HG02610 (cell line): ENCODE results near the gene ZBTB44.
"Not testable (repeated sequence)": the region's sequence is repeated elsewhere in the genome, so short reads cannot be mapped to it uniquely, and the experiment has no call there.

Source experiments
- ATAC-seq: cut with Tn5 transposase; IDR thresholded peaks from one replicate; pipeline ENCODE4 v1.9.1; 2021; ENCODE audit warnings: mild to moderate bottlenecking, moderate library complexity; ENCODE audit not compliant: unreplicated experiment

The ZBTB44 gene

GRCh38 chr11:130201026-130201425 is 113.7 kb downstream of the ZBTB44 start:
- ATAC-seq, result no peak

GRCh38 chr11:130199792-130200191 is 114.9 kb downstream of the ZBTB44 start:
- ATAC-seq, result no peak

GRCh38 chr11:130198964-130199363 is 115.8 kb downstream of the ZBTB44 start:
- no peak for ATAC-seq

DNA sequence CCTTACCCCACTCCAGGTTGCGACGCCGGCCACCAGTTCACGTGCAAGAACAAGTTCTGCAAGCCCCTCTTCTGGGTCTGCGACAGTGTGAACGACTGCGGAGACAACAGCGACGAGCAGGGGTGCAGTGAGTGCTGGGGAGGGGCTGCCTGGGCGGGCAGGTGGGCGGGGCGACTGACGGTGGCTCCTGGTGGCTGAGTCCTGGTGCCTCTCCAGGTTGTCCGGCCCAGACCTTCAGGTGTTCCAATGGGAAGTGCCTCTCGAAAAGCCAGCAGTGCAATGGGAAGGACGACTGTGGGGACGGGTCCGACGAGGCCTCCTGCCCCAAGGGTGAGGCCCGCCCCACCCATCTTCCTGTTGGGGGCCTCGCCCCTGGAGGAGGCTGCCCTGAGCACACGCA is 116.4 kb downstream of the ZBTB44 start:
- no peak for ATAC-seq

GRCh38 chr11:130197386-130198035 is 117.2 kb downstream of the ZBTB44 start:
- ATAC-seq, result no peak

GRCh38 chr11:130194241-130195023 is 120.3 kb downstream of the ZBTB44 start:
- no peak for ATAC-seq

GRCh38 chr11:130193551-130193950 is 121.2 kb downstream of the ZBTB44 start:
- ATAC-seq, result not testable (repeated sequence)

GRCh38 chr11:130192845-130193267 is 121.9 kb downstream of the ZBTB44 start:
- no peak for ATAC-seq

DNA sequence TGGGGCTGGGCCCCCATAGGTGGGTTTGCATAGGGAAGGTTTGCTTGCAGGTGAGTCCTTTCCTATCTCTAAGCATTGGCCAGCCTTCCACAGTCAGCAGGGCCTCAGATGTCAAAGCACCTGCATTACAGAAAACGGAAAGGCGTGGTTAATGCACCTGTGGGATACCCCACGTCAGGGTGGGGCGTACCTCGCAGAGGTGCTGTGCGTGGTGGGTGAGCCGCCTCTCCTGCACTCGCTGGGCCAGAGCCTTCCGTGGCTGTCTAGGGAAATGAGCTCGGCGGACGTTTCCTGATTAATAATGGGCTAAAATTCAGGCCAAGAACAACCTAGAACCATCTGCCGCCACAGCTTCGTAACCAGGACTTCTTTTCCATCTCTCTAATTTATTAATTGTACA is 122.8 kb downstream of the ZBTB44 start:
- no peak for ATAC-seq

DNA sequence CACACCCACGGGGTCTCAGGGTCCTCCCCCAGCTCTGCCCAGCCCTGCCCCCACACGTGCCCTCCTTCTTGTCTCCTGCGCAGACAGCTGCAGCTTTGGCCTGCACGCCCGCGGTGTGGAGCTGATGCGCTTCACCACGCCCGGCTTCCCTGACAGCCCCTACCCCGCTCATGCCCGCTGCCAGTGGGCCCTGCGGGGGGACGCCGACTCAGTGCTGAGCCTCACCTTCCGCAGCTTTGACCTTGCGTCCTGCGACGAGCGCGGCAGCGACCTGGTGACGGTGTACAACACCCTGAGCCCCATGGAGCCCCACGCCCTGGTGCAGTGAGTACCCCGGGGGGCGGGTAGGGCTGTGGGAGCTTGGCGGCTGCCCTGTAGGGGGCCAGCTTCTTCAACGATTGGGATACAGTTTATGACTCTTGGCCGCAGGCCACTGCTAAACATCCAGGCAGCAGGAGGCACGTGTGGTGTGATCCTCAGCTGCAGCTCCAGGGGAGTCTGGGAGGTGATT is 124.3 kb downstream of the ZBTB44 start:
- ATAC-seq, result no peak

- ATAC-seq, result no peak
These were observed 125.1 kb downstream of the ZBTB44 start for GRCh38 chr11:130189492-130190210.

DNA sequence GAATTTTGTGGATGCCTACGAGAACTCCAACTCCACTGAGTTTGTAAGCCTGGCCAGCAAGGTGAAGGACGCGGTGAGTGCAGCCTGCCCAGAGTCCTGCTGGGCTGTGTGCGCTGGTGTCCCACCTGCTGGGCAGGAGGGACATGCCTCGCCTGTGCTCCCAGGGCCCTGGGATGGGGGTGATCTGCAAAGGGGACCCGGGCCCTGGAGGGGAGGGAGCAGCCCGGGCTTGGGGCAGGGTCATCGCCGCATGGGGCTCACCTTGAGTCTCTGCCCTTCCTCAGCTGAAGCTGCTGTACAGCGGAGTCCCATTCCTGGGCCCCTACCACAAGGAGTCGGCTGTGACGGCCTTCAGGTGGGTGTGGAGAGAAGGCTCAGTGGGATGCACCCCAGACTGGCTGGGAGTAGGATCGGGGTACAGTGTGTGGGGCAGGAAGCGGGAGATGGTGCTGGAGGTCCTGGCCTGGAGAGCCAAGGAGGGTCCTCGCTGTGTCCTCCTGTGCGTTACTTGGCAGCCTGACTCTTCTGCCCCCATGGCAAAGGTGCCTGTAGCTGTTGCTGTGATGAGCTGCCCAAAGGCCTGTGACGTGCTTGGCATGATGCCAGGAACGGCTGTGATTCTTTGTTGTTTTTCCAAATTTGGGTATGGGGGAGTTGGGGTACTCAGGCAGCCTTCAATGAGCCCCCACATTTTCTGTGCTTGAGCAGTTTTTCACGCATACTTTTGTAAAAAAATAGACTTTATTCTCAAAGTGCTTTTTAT is 126.0 kb downstream of the ZBTB44 start:
- ATAC-seq, result no peak

GRCh38 chr11:130188047-130188446 is 126.7 kb downstream of the ZBTB44 start:
- ATAC-seq, result no peak

DNA sequence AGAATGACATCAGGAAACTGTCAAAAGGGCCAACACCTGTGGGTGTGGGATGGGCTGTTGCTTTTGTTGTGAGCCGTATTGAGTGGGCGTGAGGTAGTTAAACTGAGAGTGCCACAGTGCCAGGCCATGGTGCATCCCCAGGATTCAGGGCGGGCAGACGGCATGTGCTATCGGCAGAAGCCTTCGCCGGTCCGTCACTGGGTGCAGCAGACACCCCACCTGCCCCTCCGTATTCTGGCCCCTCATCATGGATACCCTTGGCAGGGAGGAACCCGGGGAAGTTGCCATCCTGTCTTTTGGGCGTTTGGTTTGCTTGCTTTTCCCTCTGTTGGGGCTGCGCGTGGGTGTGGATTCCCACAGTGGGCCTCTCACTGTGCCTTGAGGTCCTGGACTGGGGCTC is 127.6 kb downstream of the ZBTB44 start:
- no peak for ATAC-seq

DNA sequence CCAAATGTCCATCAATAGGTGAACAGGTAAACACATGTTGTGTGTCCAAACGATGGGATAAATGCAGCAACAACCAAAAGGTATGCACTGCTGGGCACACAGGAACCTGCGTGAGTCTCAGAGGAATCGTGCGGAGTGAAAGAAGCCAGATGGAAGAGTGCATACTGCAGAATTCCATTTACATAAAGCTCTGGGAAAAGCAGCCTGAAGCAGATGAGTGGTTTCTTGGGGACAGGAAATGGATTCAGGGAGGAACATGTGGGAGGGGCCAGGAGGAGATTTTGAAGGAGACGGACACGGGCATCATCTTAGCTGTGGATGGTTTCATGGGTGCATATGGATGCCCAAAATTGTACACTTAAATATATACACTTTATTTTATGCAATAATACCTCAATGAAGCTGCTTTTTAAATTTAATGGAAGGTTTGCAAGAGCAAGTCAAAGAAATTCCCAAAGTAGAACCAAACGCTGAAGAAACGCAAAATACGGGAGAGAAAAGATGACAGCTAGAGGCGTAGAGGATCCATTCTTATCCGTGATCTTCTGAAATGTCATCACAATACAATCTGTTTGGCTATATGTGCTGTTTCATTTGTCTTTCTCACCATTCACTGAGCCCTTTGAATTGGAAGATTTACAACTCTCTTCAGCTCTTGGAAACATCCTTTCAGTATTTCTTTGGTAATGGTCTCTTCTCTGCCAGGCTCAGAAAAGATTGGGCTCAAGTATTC is 130.7 kb downstream of the ZBTB44 start:
- ATAC-seq, result no peak

GRCh38 chr11:130181295-130182272 is 133.1 kb downstream of the ZBTB44 start:
- ATAC-seq, result no peak

- no peak for ATAC-seq
These were observed 133.8 kb downstream of the ZBTB44 start for GRCh38 chr11:130180896-130181294.

DNA sequence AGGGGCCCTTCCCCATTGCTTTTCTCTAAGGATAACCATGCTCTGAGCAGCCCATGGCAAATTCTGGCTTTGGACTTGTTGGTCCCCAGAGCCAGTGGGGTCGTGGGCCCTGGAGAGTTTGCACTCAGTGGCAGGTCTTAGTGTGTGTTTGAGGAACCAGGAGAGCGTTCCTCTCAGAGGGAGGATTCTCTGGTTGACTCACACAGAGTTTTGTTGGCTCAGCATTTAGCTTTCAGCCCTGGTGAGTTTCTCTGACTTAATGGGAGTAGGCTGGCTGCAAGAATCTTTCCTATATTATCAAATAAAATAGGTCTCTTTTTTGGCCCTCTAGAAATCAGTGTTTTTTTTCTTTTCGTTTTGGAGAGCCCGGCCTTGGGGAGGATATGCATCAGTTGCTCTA is 134.2 kb downstream of the ZBTB44 start:
- no peak for ATAC-seq
